ENCODE results near the gene EPC1. TPM values are rescaled to one million over a fixed set of nuclear protein-coding genes. Genes with fewer than 3 reads are reported as not detected.
"Not testable (repeated sequence)": the region's sequence is repeated elsewhere in the genome, so short reads cannot be mapped to it uniquely, and the experiment has no call there.

EPC1 gene
- total RNA-seq, 1 experiment from 2014 or later = 94.9 TPM

GRCh38 chr10:32293581-32293980 is 53.4 kb downstream of the EPC1 start:
- DNase-seq (ENCODE audit: low spot score) = no peak

- DNase-seq (ENCODE audit: low spot score) = no peak
Measured at GRCh38 chr10:32279795-32280194, 67.2 kb downstream of the EPC1 start.

- no peak for DNase-seq (ENCODE audit: low spot score)
Measured at GRCh38 chr10:32273336-32273735, 73.6 kb downstream of the EPC1 start.

- DNase-seq (ENCODE audit: low spot score) = no peak
Measured at GRCh38 chr10:32271617-32272016, 75.3 kb downstream of the EPC1 start.

GRCh38 chr10:32269343-32270100 is 77.4 kb downstream of the EPC1 start:
- no peak for DNase-seq (ENCODE audit: low spot score)

GRCh38 chr10:32268788-32269187 is 78.2 kb downstream of the EPC1 start:
- no peak for DNase-seq (ENCODE audit: low spot score)

- no peak for DNase-seq (ENCODE audit: low spot score)
Measured at GRCh38 chr10:32266979-32267378, 80.0 kb downstream of the EPC1 start.

GRCh38 chr10:32266566-32266965 is 80.4 kb downstream of the EPC1 start:
- no peak for DNase-seq (ENCODE audit: low spot score)

- DNase-seq (ENCODE audit: low spot score) = no peak
Measured at GRCh38 chr10:32265756-32266155, 81.2 kb downstream of the EPC1 start.

GRCh38 chr10:32263300-32263699 is 83.7 kb downstream of the EPC1 start:
- no peak for DNase-seq (ENCODE audit: low spot score)

GRCh38 chr10:32259551-32259950 is 87.4 kb downstream of the EPC1 start:
- no peak for DNase-seq (ENCODE audit: low spot score)

- DNase-seq (ENCODE audit: low spot score) = peak; percentile 82
Measured at GRCh38 chr10:32256613-32257437, 90.1 kb downstream of the EPC1 start.

- no peak for DNase-seq (ENCODE audit: low spot score)
Measured at GRCh38 chr10:32253821-32254220, 93.1 kb downstream of the EPC1 start.

- DNase-seq (ENCODE audit: low spot score) = peak; percentile 22
Measured at GRCh38 chr10:32253276-32253675, 93.7 kb downstream of the EPC1 start.

- DNase-seq (ENCODE audit: low spot score) = not testable (repeated sequence)
Measured at GRCh38 chr10:32250489-32250888, 96.5 kb downstream of the EPC1 start.

- DNase-seq (ENCODE audit: low spot score) = no peak
Measured at GRCh38 chr10:32246685-32247084, 100.3 kb downstream of the EPC1 start.

GRCh38 chr10:32245760-32246159 is 101.2 kb downstream of the EPC1 start:
- no peak for DNase-seq (ENCODE audit: low spot score)

GRCh38 chr10:32244421-32245207 is 102.3 kb downstream of the EPC1 start:
- no peak for DNase-seq (ENCODE audit: low spot score)

- DNase-seq (ENCODE audit: low spot score) = no peak
Measured at GRCh38 chr10:32244011-32244410, 102.9 kb downstream of the EPC1 start.

- no peak for DNase-seq (ENCODE audit: low spot score)
Measured at GRCh38 chr10:32241946-32242345, 105.0 kb downstream of the EPC1 start.

- DNase-seq (ENCODE audit: low spot score) = no peak
Measured at GRCh38 chr10:32240471-32240870, 106.5 kb downstream of the EPC1 start.

GRCh38 chr10:32239769-32240168 is 107.2 kb downstream of the EPC1 start:
- DNase-seq (ENCODE audit: low spot score) = no peak
